Erythroblast (primary cell): ENCODE data around the gene NFIX.

Experiments
- GATA1 ChIP-seq: IDR thresholded peaks from 2 replicates; pipeline ENCODE4 v1.6.1; 2011; ENCODE audit warnings: low read depth, mild to moderate bottlenecking, control low read depth, low read length, moderate library complexity
- POLR2A ChIP-seq: IDR thresholded peaks from 2 replicates; pipeline ENCODE4 v1.6.1; 2011; ENCODE audit warnings: mild to moderate bottlenecking, low read length

GRCh38 chr19:13033244-13033643 is 38.0 kb downstream of the NFIX start:
- TF ChIP-seq POLR2A = no peak
- TF ChIP-seq GATA1 = no peak
